H1 (cell line): Measurements from ENCODE around the gene TNPO2.

ENCODE experiments used
- EP300 ChIP-seq, 2 experiments: IDR thresholded peaks; 1 replicate in 1 of 2; 2 replicates in 1 of 2; pipeline ENCODE4 v1.6.1; 2011 to 2012; ENCODE audit warnings: low read depth in 2 of 2, low read length in 2 of 2, mild to moderate bottlenecking in 2 of 2, borderline replicate concordance in 1 of 2, inconsistent platforms in 1 of 2, moderate library complexity in 1 of 2
- GABPA ChIP-seq: IDR thresholded peaks from 2 replicates; pipeline ENCODE4 v1.6.1; 2011; ENCODE audit warnings: mild to moderate bottlenecking, low read length, moderate library complexity, borderline replicate concordance; ENCODE audit not compliant: insufficient read depth
- HDAC6 ChIP-seq: IDR thresholded peaks from one replicate; pipeline ENCODE4 v1.7.1; 2012; ENCODE audit warnings: low read depth, mild to moderate bottlenecking, inconsistent platforms, low read length, moderate library complexity
- JUN ChIP-seq: IDR thresholded peaks from 2 replicates; pipeline ENCODE4 v1.6.1; 2011; ENCODE audit warnings: low read depth, mild to moderate bottlenecking, improper control_type of control experiment, low read length
- JUND ChIP-seq: IDR thresholded peaks from 2 replicates; pipeline ENCODE4 v1.6.1; 2011; ENCODE audit warnings: mild to moderate bottlenecking, improper control_type of control experiment, low read length
- NANOG ChIP-seq: IDR thresholded peaks from 2 replicates; pipeline ENCODE4 v1.6.1; 2011; ENCODE audit warnings: low read length, low read depth, mild to moderate bottlenecking, inconsistent platforms; ENCODE audit not compliant: insufficient read depth, poor library complexity, severe bottlenecking
- POLR2A ChIP-seq, 2 experiments: IDR thresholded peaks; 1 replicate in 1 of 2; 2 replicates in 1 of 2; pipeline ENCODE4 v1.6.1; 2011; ENCODE audit warnings: low read depth in 2 of 2, low read length in 2 of 2, mild to moderate bottlenecking in 2 of 2; ENCODE audit errors: control extremely low read depth in 1 of 2
- SIN3A ChIP-seq, 2 experiments: IDR thresholded peaks in 1 of 2; conservative IDR thresholded peaks in 1 of 2; 2 replicates each; pipeline ENCODE4 v1.6.1; 2011 to 2012; ENCODE audit warnings: low read length in 2 of 2, improper control_type of control experiment in 1 of 2, low read depth in 1 of 2, mild to moderate bottlenecking in 1 of 2
- SP1 ChIP-seq: IDR thresholded peaks from 2 replicates; pipeline ENCODE4 v1.6.1; 2011; ENCODE audit warnings: low read depth, low read length
- TAF1 ChIP-seq: IDR thresholded peaks from 2 replicates; pipeline ENCODE4 v1.6.1; 2011; ENCODE audit warnings: mild to moderate bottlenecking, low read depth, low read length
- USF2 ChIP-seq: IDR thresholded peaks from 2 replicates; pipeline ENCODE4 v1.6.1; 2011; ENCODE audit warnings: low read length, improper control_type of control experiment
- TF ChIP-seq, protein P1 (sequence below), 3 experiments: IDR thresholded peaks; 1 replicate in 2 of 3; 2 replicates in 1 of 3; pipeline versions ENCODE4 v1.5.1 to v1.6.1; 2011; ENCODE audit warnings: low read length in 3 of 3, mild to moderate bottlenecking in 3 of 3, inconsistent platforms in 2 of 3, low read depth in 1 of 3, moderate library complexity in 1 of 3; ENCODE audit not compliant: insufficient read depth in 1 of 3; ENCODE audit errors: control extremely low read depth in 1 of 3

DNA sequence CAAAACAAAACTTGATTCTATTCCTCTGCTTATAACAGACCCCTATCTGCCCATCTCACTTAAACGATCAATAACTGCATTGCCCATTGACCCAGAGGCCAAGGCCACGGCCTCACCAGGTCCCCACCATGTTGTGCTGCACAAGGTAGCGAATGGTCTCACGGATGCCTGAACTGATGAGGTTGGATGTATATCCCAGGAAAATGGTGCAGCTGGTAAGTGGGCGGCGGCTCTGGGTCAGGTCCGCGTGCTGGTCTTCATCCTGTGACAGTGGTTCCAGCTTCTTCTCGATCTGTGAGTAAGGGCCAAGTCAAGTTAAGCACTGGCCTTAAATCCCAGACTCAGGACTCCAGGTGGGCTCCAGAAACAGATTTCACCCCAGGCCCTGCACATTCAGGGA is 43.7 kb downstream of the TNPO2 start:
- TF ChIP-seq GABPA = no peak
- TF ChIP-seq, protein P1, sequence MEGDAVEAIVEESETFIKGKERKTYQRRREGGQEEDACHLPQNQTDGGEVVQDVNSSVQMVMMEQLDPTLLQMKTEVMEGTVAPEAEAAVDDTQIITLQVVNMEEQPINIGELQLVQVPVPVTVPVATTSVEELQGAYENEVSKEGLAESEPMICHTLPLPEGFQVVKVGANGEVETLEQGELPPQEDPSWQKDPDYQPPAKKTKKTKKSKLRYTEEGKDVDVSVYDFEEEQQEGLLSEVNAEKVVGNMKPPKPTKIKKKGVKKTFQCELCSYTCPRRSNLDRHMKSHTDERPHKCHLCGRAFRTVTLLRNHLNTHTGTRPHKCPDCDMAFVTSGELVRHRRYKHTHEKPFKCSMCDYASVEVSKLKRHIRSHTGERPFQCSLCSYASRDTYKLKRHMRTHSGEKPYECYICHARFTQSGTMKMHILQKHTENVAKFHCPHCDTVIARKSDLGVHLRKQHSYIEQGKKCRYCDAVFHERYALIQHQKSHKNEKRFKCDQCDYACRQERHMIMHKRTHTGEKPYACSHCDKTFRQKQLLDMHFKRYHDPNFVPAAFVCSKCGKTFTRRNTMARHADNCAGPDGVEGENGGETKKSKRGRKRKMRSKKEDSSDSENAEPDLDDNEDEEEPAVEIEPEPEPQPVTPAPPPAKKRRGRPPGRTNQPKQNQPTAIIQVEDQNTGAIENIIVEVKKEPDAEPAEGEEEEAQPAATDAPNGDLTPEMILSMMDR (IDR thresholded peaks at IDR 0.05; ENCODE audit: control extremely low read depth in 1 of 3, insufficient read depth in 1 of 3, low read depth in 1 of 3, low read length in 3 of 3) = no peak
- no peak for TF ChIP-seq USF2
- no peak for TF ChIP-seq NANOG
- no peak for TF ChIP-seq HDAC6
- TF ChIP-seq JUND = no peak
- TF ChIP-seq JUN = no peak
- no peak for TF ChIP-seq SP1
- TF ChIP-seq SIN3A (conservative IDR thresholded peaks at IDR 0.05 in 1 of 2, IDR thresholded peaks at IDR 0.05 in 1 of 2; ENCODE audit: low read depth in 1 of 2, low read length in 2 of 2) = no peak
- no peak for TF ChIP-seq TAF1
- no peak for TF ChIP-seq EP300 (IDR thresholded peaks at IDR 0.05; ENCODE audit: borderline replicate concordance in 1 of 2, low read depth in 2 of 2, low read length in 2 of 2)
- TF ChIP-seq POLR2A (IDR thresholded peaks at IDR 0.05; ENCODE audit: control extremely low read depth in 1 of 2, low read depth in 2 of 2, low read length in 2 of 2) = no peak
